ENCODE measurements around the gene CPXM1.

DNA sequence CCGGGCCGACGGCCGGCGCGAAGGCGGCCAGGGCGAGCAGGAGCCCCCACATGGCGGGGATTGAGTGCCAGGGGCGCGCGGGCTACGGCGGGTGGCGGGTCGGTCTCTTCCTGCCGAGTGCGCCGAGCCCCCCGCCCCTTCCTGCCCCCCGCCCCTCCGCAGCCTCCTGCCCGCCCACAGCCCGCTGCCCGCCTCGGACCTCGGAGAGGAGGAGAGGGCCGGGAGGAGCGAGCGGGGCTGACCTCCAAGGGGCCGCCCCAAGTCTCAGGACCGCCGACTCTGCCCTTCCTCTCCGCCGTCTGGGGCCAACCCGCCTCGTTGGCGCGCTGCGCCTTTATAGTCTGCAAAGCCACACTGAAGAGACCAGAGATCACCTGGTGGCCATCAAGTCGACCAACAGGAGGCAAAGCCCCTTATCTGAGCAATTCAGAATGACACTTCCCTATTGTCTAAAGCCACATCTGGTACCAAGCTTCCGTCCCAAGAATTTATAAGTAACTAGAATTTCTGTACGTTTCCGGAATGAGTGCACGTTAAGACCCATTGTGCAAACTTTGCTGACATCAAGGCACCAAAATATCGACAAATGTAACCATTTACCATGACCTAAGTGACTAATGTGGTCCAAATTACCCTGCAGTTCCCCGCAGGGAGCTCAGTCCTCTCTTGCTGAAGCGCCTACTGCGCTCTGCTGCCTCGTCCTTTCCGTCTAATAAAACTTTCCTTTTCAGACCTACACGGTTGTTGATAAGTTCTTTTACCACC, at the start of gene CPXM1:
- TF ChIP-seq, protein P1, sequence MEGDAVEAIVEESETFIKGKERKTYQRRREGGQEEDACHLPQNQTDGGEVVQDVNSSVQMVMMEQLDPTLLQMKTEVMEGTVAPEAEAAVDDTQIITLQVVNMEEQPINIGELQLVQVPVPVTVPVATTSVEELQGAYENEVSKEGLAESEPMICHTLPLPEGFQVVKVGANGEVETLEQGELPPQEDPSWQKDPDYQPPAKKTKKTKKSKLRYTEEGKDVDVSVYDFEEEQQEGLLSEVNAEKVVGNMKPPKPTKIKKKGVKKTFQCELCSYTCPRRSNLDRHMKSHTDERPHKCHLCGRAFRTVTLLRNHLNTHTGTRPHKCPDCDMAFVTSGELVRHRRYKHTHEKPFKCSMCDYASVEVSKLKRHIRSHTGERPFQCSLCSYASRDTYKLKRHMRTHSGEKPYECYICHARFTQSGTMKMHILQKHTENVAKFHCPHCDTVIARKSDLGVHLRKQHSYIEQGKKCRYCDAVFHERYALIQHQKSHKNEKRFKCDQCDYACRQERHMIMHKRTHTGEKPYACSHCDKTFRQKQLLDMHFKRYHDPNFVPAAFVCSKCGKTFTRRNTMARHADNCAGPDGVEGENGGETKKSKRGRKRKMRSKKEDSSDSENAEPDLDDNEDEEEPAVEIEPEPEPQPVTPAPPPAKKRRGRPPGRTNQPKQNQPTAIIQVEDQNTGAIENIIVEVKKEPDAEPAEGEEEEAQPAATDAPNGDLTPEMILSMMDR (IDR thresholded peaks at IDR 0.05), result no peak
- TF ChIP-seq POLR2A (IDR thresholded peaks at IDR 0.05), result no peak

All from right lobe of liver (tissue), 4 donors.